HepG2 (cell line): ENCODE results near the gene RBBP8NL. TPM values are rescaled to one million over a fixed set of nuclear protein-coding genes. Genes with fewer than 3 reads are reported as not detected.

Source experiments
- CHD4 ChIP-seq: fragments of 200-600 bp; sonication (generic); IDR thresholded peaks from 2 replicates; pipeline ENCODE4 v1.7.0; 2017; ENCODE audit warnings: mild to moderate bottlenecking, low read length, borderline replicate concordance
- KLF12 ChIP-seq: sonication (generic); formaldehyde crosslinking; IDR thresholded peaks from 2 replicates; pipeline ENCODE4 v1.4.0; 2020; ENCODE audit warnings: missing genetic modification reagents, borderline replicate concordance
- MBD4 ChIP-seq: IDR thresholded peaks from 2 replicates; pipeline ENCODE4 v1.6.1; 2012; ENCODE audit warnings: low read length, inconsistent platforms, borderline replicate concordance
- MXD1 ChIP-seq: sonication (generic); formaldehyde crosslinking; IDR thresholded peaks from 2 replicates; pipeline ENCODE4 v1.4.0; 2020; ENCODE audit warnings: mild to moderate bottlenecking, missing genetic modification reagents
- MXD3 ChIP-seq: IDR thresholded peaks from 2 replicates; pipeline ENCODE4 v1.6.1; 2016; ENCODE audit warnings: mild to moderate bottlenecking, missing biosample characterization, missing genetic modification reagents
- RBM39 ChIP-seq: fragments of 200-400 bp; formaldehyde crosslinking; IDR thresholded peaks from one replicate; pipeline ENCODE4 v1.6.1; 2018; ENCODE audit warnings: antibody characterized with exemption, mild to moderate bottlenecking, low read depth, low read length; ENCODE audit not compliant: poor library complexity, severe bottlenecking
- SKI ChIP-seq: fragments of 450-650 bp; IDR thresholded peaks from one replicate; pipeline ENCODE4 v1.6.1; 2018; ENCODE audit warnings: mild to moderate bottlenecking; ENCODE audit not compliant: partially characterized antibody
- SRY ChIP-seq: sonication (generic); formaldehyde crosslinking; IDR thresholded peaks from 2 replicates; pipeline ENCODE4 v1.8.0; 2022; ENCODE audit warnings: mild to moderate bottlenecking, missing genetic modification reagents
- TEAD2 ChIP-seq: sonication (generic); formaldehyde crosslinking; IDR thresholded peaks from 2 replicates; pipeline ENCODE4 v1.9.0; 2021; ENCODE audit warnings: missing genetic modification reagents
- TP53 ChIP-seq: sonication (generic); formaldehyde crosslinking; conservative IDR thresholded peaks from 2 replicates; pipeline ENCODE4 v1.4.0; 2020; ENCODE audit warnings: missing genetic modification reagents
- USF2 ChIP-seq, 2 experiments: sonication (generic) in 1 of 2; formaldehyde crosslinking in 1 of 2; IDR thresholded peaks; 2 replicates each; pipeline versions ENCODE4 v1.5.1 to v1.6.1; 2011 to 2020; ENCODE audit warnings: borderline replicate concordance in 1 of 2, low read depth in 1 of 2, low read length in 1 of 2, mild to moderate bottlenecking in 1 of 2, missing genetic modification reagents in 1 of 2, moderate library complexity in 1 of 2
- ZNF709 ChIP-seq: sonication (generic); formaldehyde crosslinking; IDR thresholded peaks from 2 replicates; pipeline ENCODE4 v1.5.0; 2020; ENCODE audit warnings: mild to moderate bottlenecking, missing genetic modification reagents
- ZNF780A ChIP-seq: sonication (generic); formaldehyde crosslinking; IDR thresholded peaks from 2 replicates; pipeline ENCODE4 v1.8.0; 2022; ENCODE audit warnings: mild to moderate bottlenecking, missing genetic modification reagents, moderate library complexity
- ZNF883 ChIP-seq: sonication (generic); formaldehyde crosslinking; IDR thresholded peaks from 2 replicates; pipeline ENCODE4 v1.5.1; 2020; ENCODE audit warnings: mild to moderate bottlenecking, missing genetic modification reagents; ENCODE audit errors: not compliant biosample characterization
- polyA plus RNA-seq, 8 experiments: library from polyadenylated mRNA; depleted of rRNA in 3 of 8; stranded (reverse) in 7 of 8; unstranded in 1 of 8; fragments of >200 nt; fragmentation: Illumina TruSeq in 4 of 8; extraction: Trizol in 4 of 8; gene quantifications; 2 replicates each; pipeline versions ENCODE4 v1.2.1 to v1.2.3, GENCODE V29; 2011 to 2016; ENCODE audit warnings: low read depth in 4 of 8, missing spikeins in 1 of 8, mixed read lengths in 1 of 8; ENCODE audit not compliant: insufficient read depth in 1 of 8
- total RNA-seq, 5 experiments: library from RNA; depleted of rRNA; stranded (reverse); fragments of >200 nt; fragmentation: Illumina TruSeq; extraction: Trizol; gene quantifications; 2 replicates each; pipeline ENCODE4 v1.2.3, GENCODE V29; 2016; ENCODE audit warnings: low read depth in 1 of 5
- TF ChIP-seq, protein P1 (sequence below): sonication (generic); formaldehyde crosslinking; IDR thresholded peaks from 2 replicates; pipeline ENCODE4 v1.4.0; 2020; ENCODE audit warnings: missing genetic modification reagents, borderline replicate concordance
- TF ChIP-seq, protein P2 (sequence below): sonication (generic); formaldehyde crosslinking; IDR thresholded peaks from 2 replicates; pipeline ENCODE4 v1.9.0; 2022; ENCODE audit warnings: low read depth, missing genetic modification reagents
- TF ChIP-seq, protein P3 (sequence below): sonication (generic); formaldehyde crosslinking; IDR thresholded peaks from 2 replicates; pipeline ENCODE4 v1.5.1; 2020; ENCODE audit warnings: missing genetic modification reagents, mild to moderate bottlenecking, borderline replicate concordance

Gene RBBP8NL
- total and polyA plus RNA-seq, 2 of the 13 experiments (the other 11 are each of a cell fraction or from before 2014, with no cell fraction given) = 0.69 to 0.86 TPM

GRCh38 chr20:62366370-62367135 is 60.8 kb downstream of the RBBP8NL start (continued):
- TF ChIP-seq RBM39 = no peak
- TF ChIP-seq, protein P1, sequence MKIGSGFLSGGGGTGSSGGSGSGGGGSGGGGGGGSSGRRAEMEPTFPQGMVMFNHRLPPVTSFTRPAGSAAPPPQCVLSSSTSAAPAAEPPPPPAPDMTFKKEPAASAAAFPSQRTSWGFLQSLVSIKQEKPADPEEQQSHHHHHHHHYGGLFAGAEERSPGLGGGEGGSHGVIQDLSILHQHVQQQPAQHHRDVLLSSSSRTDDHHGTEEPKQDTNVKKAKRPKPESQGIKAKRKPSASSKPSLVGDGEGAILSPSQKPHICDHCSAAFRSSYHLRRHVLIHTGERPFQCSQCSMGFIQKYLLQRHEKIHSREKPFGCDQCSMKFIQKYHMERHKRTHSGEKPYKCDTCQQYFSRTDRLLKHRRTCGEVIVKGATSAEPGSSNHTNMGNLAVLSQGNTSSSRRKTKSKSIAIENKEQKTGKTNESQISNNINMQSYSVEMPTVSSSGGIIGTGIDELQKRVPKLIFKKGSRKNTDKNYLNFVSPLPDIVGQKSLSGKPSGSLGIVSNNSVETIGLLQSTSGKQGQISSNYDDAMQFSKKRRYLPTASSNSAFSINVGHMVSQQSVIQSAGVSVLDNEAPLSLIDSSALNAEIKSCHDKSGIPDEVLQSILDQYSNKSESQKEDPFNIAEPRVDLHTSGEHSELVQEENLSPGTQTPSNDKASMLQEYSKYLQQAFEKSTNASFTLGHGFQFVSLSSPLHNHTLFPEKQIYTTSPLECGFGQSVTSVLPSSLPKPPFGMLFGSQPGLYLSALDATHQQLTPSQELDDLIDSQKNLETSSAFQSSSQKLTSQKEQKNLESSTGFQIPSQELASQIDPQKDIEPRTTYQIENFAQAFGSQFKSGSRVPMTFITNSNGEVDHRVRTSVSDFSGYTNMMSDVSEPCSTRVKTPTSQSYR (CRISPR knock-in tag) = peak; percentile 34; the same call in 1 of the 2 replicates
- TF ChIP-seq KLF12 (CRISPR knock-in tag) = peak; percentile 63; the same call in 1 of the 2 replicates
- TF ChIP-seq ZNF709 (CRISPR knock-in tag) = no peak
- no peak for TF ChIP-seq SKI
- TF ChIP-seq, protein P2, sequence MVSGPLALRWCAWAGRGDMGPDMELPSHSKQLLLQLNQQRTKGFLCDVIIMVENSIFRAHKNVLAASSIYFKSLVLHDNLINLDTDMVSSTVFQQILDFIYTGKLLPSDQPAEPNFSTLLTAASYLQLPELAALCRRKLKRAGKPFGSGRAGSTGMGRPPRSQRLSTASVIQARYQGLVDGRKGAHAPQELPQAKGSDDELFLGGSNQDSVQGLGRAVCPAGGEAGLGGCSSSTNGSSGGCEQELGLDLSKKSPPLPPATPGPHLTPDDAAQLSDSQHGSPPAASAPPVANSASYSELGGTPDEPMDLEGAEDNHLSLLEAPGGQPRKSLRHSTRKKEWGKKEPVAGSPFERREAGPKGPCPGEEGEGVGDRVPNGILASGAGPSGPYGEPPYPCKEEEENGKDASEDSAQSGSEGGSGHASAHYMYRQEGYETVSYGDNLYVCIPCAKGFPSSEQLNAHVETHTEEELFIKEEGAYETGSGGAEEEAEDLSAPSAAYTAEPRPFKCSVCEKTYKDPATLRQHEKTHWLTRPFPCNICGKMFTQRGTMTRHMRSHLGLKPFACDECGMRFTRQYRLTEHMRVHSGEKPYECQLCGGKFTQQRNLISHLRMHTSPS (CRISPR knock-in tag) = peak; percentile 48; the same call in 1 of the 2 replicates
- TF ChIP-seq, protein P3, sequence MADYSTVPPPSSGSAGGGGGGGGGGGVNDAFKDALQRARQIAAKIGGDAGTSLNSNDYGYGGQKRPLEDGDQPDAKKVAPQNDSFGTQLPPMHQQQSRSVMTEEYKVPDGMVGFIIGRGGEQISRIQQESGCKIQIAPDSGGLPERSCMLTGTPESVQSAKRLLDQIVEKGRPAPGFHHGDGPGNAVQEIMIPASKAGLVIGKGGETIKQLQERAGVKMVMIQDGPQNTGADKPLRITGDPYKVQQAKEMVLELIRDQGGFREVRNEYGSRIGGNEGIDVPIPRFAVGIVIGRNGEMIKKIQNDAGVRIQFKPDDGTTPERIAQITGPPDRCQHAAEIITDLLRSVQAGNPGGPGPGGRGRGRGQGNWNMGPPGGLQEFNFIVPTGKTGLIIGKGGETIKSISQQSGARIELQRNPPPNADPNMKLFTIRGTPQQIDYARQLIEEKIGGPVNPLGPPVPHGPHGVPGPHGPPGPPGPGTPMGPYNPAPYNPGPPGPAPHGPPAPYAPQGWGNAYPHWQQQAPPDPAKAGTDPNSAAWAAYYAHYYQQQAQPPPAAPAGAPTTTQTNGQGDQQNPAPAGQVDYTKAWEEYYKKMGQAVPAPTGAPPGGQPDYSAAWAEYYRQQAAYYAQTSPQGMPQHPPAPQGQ (CRISPR knock-in tag) = no peak
- TF ChIP-seq MXD3 (CRISPR knock-in tag) = peak; percentile 43; the same call in 1 of the 2 replicates
- TF ChIP-seq MBD4 = no peak
- peak; percentile 57; the same call in 1 of the 2 replicates for TF ChIP-seq TP53 (CRISPR knock-in tag)
- peak; percentile 44; the same call in 1 of the 2 replicates for TF ChIP-seq CHD4
- peak; percentile 12 for TF ChIP-seq ZNF883 (CRISPR knock-in tag)
- peak; percentile 73 for TF ChIP-seq MXD1
- no peak; the same call in 1 of the 2 replicates for TF ChIP-seq SRY (CRISPR knock-in tag)
- TF ChIP-seq USF2 (IDR thresholded peaks at IDR 0.05; ENCODE audit: low read depth, low read length) = no peak
- TF ChIP-seq USF2 (CRISPR knock-in tag; IDR thresholded peaks at IDR 0.05; ENCODE audit: borderline replicate concordance) = no peak
- TF ChIP-seq ZNF780A = no peak
- no peak for TF ChIP-seq TEAD2 (CRISPR knock-in tag)
